ENCODE measurements around the gene MUC21.
"Not testable (repeated sequence)": the region's sequence is repeated elsewhere in the genome, so short reads cannot be mapped to it uniquely, and the experiment has no call there.

MUC21 gene

GRCh38 chr6:30964075-30964474, 19.4 kb upstream of the MUC21 start:
- no peak overlapping the region for H3K27ac ChIP-seq (ENCODE audit: low read depth, low read length)
- no peaks in the 10 kb centered on the region for H3K9me3 ChIP-seq (ENCODE audit: insufficient read depth, low read length)
- no peaks in the 10 kb centered on the region for H3F3A ChIP-seq (ENCODE audit: insufficient read depth)
- no peaks in the 10 kb centered on the region for H4K20me1 ChIP-seq (ENCODE audit: low read depth, low read length)
- H3K27me3 ChIP-seq (ENCODE audit: low read length): no peaks in the 10 kb centered on the region
- no peaks in the 10 kb centered on the region for H3K36me3 ChIP-seq (ENCODE audit: low read length)
- no peaks in the 10 kb centered on the region for H3K9me2 ChIP-seq (replicated peaks; ENCODE audit: insufficient read depth, low read length)
- H3K9ac ChIP-seq (ENCODE audit: low read length): no peak overlapping the region
- H3K79me2 ChIP-seq (ENCODE audit: insufficient read depth, low read length): no peaks in the 10 kb centered on the region
- TF ChIP-seq CTCF (IDR thresholded peaks at IDR 0.05; ENCODE audit: insufficient read depth, low read length, poor library complexity, severe bottlenecking) (no peak), EZH2phosphoT487 (conservative IDR thresholded peaks at IDR 0.05; ENCODE audit: low read length) (no peak)
- no peak overlapping the region for H2AFZ ChIP-seq (ENCODE audit: low read depth, low read length, severe bottlenecking)
- H3K4me2 ChIP-seq (ENCODE audit: low read depth, low read length, poor library complexity, severe bottlenecking): no peak overlapping the region
- no peak overlapping the region for H3K4me3 ChIP-seq (ENCODE audit: insufficient read depth, low read length, poor library complexity, severe bottlenecking)

GRCh38 chr6:30965140-30965601, 18.3 kb upstream of the MUC21 start:
- H3K9me3 ChIP-seq (ENCODE audit: insufficient read depth, low read length): no peaks in the 10 kb centered on the region
- H3K4me3 ChIP-seq (ENCODE audit: insufficient read depth, low read length, poor library complexity, severe bottlenecking): no peak overlapping the region
- no peaks in the 10 kb centered on the region for H3K9me2 ChIP-seq (replicated peaks; ENCODE audit: insufficient read depth, low read length)
- H4K20me1 ChIP-seq (ENCODE audit: low read depth, low read length): no peaks in the 10 kb centered on the region
- H3K79me2 ChIP-seq (ENCODE audit: insufficient read depth, low read length): no peaks in the 10 kb centered on the region
- H3K4me2 ChIP-seq (ENCODE audit: low read depth, low read length, poor library complexity, severe bottlenecking): no peak overlapping the region
- no peaks in the 10 kb centered on the region for H3F3A ChIP-seq (ENCODE audit: insufficient read depth)
- H3K36me3 ChIP-seq (ENCODE audit: low read length): no peaks in the 10 kb centered on the region
- H2AFZ ChIP-seq (ENCODE audit: low read depth, low read length, severe bottlenecking): no peak overlapping the region
- no peak overlapping the region for H3K9ac ChIP-seq (ENCODE audit: low read length)
- TF ChIP-seq CTCF (IDR thresholded peaks at IDR 0.05; ENCODE audit: insufficient read depth, low read length, poor library complexity, severe bottlenecking) (no peak), EZH2phosphoT487 (conservative IDR thresholded peaks at IDR 0.05; ENCODE audit: low read length) (no peak)
- H3K27me3 ChIP-seq (ENCODE audit: low read length): no peaks in the 10 kb centered on the region
- no peak overlapping the region for H3K27ac ChIP-seq (ENCODE audit: low read depth, low read length)

GRCh38 chr6:30966154-30966553, 17.4 kb upstream of the MUC21 start:
- Histone ChIP-seq H3K9ac (ENCODE audit: low read length) (no peak overlapping the region), H4K20me1 (ENCODE audit: low read depth, low read length) (no peaks in the 10 kb centered on the region), H3K27ac (ENCODE audit: low read depth, low read length) (no peak overlapping the region), H3K4me3 (ENCODE audit: insufficient read depth, low read length, poor library complexity, severe bottlenecking) (no peak overlapping the region), H3K4me2 (ENCODE audit: low read depth, low read length, poor library complexity, severe bottlenecking) (no peak overlapping the region), H3K9me3 (ENCODE audit: insufficient read depth, low read length) (no peaks in the 10 kb centered on the region), H3K9me2 (replicated peaks; ENCODE audit: insufficient read depth, low read length) (no peaks in the 10 kb centered on the region), H3F3A (ENCODE audit: insufficient read depth) (no peaks in the 10 kb centered on the region), H2AFZ (ENCODE audit: low read depth, low read length, severe bottlenecking) (no peak overlapping the region), H3K27me3 (ENCODE audit: low read length) (no peaks in the 10 kb centered on the region), H3K79me2 (ENCODE audit: insufficient read depth, low read length) (no peaks in the 10 kb centered on the region), H3K36me3 (ENCODE audit: low read length) (no peaks in the 10 kb centered on the region)
- TF ChIP-seq EZH2phosphoT487 (conservative IDR thresholded peaks at IDR 0.05; ENCODE audit: low read length) (no peak), CTCF (IDR thresholded peaks at IDR 0.05; ENCODE audit: insufficient read depth, low read length, poor library complexity, severe bottlenecking) (peak; percentile 27)

- H2AFZ ChIP-seq (ENCODE audit: low read depth, low read length, severe bottlenecking); H3K9ac ChIP-seq (ENCODE audit: low read length); H3K36me3 ChIP-seq (ENCODE audit: low read length); H3F3A ChIP-seq (ENCODE audit: insufficient read depth); H3K4me2 ChIP-seq (ENCODE audit: low read depth, low read length, poor library complexity, severe bottlenecking); H4K20me1 ChIP-seq (ENCODE audit: low read depth, low read length); H3K9me3 ChIP-seq (ENCODE audit: insufficient read depth, low read length); H3K27ac ChIP-seq (ENCODE audit: low read depth, low read length); H3K9me2 ChIP-seq (replicated peaks; ENCODE audit: insufficient read depth, low read length); H3K79me2 ChIP-seq (ENCODE audit: insufficient read depth, low read length); H3K27me3 ChIP-seq (ENCODE audit: low read length); H3K4me3 ChIP-seq (ENCODE audit: insufficient read depth, low read length, poor library complexity, severe bottlenecking): not testable (repeated sequence)
Measured at GRCh38 chr6:30969171-30969570, 14.3 kb upstream of the MUC21 start.
